ENCODE measurements around the gene POC1A.

- no peak for TF ChIP-seq CTCF (conservative IDR thresholded peaks at IDR 0.05; ENCODE audit: low read depth, low read length)
- TF ChIP-seq EZH2 (IDR thresholded peaks at IDR 0.05; ENCODE audit: borderline replicate concordance, low read depth, low read length, poor library complexity, severe bottlenecking): no peak
Measured at GRCh38 chr3:52174896-52175295, 20.7 kb upstream of the POC1A start.

All from A673 (cell line).